Dermis microvascular lymphatic vessel endothelial cell (primary cell): Measurements from ENCODE around the gene CBARP. TPM values are rescaled to one million over a fixed set of nuclear protein-coding genes. Genes with fewer than 3 reads are reported as not detected.
A peak's percentile ranks its signal among the peaks of the same experiment; 100 is the strongest.

ENCODE experiments used
- DNase-seq, 2 donors: peaks; one replicate each; pipeline versions ENCODE4 v3.0.0 to v3.0.0-alpha.2; 2010; ENCODE audit warnings: low read depth in 2 of 2
- total RNA-seq: library from RNA; depleted of rRNA; stranded (reverse); fragments of >200 nt; gene quantifications from 2 replicates; pipeline ENCODE4 v1.2.1, GENCODE V29; 2014

CBARP gene
- total RNA-seq, 1 donor from 2014 or later, result 0.64 TPM

GRCh38 chr19:1265615-1266128, 27.9 kb upstream of the CBARP start:
- DNase-seq, result peak in 1 of 2 donors; percentile 53

- peak in 1 of 2 donors; percentile 81 for DNase-seq
Measured at GRCh38 chr19:1264801-1265614, 27.2 kb upstream of the CBARP start.

GRCh38 chr19:1263188-1263587, 25.4 kb upstream of the CBARP start:
- DNase-seq, result no peak

DNA sequence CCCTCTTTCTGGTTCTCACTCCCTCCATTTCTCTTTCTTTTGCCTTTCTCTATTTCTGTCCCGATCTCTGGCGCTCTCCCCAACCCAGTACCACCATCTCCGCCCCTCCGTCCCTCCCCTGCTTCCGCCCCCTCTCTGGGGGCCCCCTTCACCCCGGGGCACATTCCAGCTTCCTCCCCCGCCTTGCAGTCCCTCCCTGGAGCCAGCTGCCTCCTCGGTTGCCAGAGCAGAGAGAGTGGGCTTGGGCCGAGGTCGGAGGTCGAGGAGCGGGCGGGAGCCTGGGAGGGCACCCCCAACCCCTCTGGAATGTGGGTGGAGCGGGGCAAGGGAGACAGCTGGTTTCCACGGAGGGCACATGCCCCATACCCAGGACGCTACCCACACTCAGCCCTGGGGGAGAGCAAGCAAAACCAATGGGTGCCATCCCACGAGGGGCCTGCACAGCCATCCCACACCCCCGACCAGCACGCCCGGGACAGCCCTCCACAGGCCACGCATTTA, 24.9 kb upstream of the CBARP start:
- no peak for DNase-seq

DNA sequence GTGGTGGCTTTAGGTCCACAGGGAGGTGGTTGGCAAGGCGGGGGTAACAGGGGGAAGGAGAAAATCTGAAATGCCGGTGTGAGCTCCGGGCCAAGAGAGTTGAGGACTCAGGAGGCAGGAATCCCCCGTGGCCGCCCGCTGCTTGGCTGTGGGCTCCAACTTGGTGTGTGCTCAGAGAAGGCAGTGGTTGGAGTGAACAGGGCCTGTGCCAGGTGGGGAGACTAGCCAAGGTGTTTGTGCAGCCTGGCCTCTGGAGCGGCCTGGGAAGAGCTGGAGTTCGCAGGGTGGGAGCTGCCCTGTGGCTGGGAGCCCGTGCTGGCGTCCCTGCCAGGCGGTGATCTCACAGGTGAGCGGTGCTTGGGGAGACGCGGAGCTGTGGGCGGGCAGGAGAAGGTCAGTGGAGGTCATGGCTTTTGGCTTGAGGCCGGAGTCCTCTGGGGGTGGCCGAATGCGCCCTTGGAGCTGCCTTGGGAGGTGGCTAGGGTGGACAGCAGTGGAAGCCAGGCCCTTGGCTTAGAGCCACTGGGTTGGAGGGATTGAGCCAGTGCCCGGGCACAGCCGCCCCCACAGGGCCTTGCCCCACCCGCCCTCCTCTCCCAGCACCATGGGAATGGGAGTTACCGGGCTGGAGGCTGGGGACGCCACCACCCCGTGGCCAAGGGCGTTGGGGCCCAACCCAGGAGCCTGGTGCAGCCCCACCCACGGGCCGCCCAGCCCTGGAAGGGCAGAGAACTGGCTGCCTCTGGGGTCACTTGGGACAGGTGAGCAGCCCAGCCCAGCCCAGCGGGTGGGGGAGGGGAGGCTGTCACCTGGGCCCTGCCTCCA, 24.2 kb upstream of the CBARP start:
- no peak for DNase-seq

- DNase-seq, result no peak
Measured at GRCh38 chr19:1261538-1261797, 23.7 kb upstream of the CBARP start.

DNA sequence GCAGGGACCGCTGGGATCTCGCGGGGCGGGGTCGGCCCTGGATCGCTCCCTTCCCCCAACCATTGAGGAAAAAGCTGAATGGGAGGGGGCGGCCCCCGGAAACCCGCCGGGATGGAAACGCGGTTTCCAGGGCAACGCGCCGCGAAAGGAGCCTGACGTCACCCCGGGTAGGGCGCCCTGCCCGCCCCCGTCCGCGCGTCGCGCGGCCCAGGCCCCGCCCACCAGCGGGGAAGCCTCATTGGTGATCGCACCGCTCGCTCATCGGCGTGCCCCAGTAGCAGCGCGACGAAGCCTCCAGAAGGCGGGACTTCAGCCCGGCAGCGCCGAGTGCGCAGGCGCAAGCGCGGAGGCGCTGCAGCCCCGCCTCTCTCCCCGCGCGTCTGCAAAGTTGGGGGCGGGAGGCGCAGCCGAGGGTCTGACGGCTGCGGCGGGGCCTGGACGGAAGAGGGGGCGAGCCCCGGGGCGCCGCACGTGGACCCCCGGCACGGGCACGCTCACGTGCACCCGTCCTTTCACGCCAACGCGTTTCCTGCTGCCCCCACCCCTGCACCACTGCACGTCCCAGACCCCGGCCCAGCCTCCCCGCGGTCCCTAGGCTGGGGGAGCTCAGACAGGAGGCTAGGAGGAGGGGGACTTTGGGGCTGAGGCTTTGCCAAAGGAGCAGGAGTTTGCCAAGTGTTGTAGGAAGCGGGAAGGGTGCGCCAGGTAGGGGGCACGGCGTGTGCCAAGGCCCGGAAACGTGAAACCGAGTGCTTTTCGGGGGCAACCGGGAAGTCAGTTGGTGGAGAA, 23.1 kb upstream of the CBARP start:
- DNase-seq, result peak; percentile 93 to 97

DNA sequence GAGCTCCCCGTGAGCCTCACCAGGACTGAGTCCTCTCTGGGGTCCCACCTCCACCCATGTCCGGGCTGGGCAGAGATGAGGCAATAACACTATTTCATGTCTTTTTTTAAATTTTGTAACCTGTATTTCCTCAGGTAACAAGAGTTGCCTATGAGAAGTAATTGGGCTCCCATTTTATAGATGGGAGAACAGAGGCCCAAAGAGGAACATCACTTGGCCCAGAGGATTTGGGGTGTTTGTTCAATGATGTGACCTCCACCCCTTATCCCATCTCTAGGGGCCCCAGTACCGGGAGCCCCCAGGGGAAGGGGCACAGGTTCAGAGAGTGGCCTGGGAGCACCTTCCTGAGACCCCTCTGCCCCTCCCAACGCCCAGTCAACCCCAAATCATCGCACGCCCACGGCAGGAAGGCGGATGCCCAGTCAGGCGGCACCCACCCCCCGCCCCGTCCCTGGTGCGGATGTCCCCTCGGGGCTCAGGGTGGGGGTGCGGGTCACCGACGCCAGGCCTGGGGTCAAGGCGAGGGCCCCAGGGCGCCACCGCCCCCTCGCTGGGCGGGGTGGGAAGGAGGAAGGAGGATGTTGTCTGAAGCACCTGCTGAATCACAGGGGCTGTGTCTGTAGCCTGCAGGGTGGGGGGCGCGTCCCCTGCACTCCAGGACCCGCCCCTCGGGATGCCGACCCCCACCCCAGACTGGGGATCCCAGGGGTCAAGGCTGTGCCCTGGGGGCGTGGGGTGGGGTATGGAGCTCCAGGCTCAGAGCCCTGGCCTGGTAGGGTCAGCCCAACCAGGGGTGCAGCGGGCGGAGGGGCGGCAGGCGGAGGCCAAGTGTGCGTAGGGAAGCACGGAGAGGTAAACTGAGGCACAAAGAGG, 22.3 kb upstream of the CBARP start:
- no peak for DNase-seq

GRCh38 chr19:1259206-1259875, 21.5 kb upstream of the CBARP start:
- DNase-seq, result peak in 1 of 2 donors; percentile 75

DNA sequence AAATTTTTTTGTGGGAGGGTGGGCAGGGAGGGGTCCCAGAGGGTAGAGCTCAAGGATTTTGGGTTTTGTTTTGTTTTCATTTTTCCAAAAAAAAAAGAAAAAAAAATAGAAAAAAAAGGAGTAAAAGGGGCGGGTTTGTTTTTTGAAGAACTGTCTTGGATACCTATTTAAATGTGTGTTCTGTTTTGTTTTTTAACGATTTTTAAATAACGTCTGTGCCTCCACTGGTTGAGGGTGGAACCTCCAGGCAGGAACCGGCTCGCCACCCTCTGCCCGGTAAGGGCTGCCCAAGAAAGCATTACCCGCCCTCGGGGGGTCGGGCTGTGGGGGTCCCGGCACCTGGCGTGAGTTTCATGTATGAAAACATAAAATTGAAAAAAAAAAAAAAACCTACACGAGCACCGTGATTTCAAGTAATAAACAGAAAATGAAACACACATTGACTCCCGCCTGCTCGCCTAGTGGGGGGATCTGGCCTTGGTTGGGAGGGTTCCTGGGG, 21.0 kb upstream of the CBARP start:
- no peak for DNase-seq

DNA sequence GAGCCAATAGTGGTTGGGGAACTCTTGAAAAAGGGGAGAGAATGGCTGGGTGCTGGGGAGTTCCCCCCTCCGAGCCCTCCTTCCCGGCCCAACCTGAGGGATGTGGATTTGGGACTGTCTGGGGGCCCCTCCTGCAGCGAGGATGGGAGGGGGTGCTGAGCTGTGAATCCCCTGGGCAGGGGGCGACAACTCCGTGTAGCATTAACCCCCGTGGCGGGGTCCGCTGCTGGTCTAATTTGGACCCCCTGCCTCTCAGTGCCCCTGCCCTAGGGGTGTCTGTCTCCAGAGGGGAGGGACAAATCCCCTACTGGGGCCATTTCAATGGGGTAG, 20.3 kb upstream of the CBARP start:
- no peak for DNase-seq

- no peak for DNase-seq
Measured at GRCh38 chr19:1257475-1258162, 19.8 kb upstream of the CBARP start.

DNA sequence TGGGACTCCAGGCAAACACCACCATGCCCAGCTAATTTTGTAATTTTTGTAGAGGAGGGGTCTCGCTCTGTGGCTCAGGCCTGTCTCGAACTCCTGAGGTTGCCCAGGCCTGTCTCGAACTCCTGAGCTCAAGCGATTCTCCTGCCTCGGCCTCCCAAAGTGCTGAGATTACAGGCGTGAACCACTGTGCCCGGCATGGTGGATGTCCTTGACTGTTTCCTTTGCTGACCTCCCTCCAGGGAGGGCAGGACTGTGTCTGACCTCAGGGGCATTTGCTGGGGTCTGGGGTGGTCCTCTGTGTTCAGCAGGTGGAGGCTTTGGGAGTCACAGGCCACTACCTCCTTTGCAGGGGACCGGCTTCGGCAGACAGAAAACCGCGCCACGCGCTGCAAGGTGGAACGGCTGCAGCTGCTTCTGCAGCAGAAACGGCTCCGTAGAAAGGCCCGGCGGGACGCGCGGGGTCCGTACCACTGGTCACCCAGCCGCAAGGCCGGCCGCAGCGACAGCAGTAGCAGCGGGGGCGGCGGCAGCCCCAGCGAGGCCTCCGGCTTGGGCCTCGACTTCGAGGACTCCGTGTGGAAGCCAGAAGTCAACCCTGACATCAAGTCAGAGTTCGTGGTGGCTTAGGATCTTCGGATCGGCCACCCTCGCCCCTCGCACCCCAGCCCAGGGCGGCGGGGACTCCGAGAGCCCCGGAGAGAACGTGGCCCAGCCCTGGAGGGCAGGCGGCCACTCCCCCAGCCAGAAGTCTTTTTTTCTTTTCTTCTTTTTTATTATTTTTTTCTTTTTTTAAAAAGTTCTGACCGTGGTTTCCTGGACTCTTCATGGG, 19.1 kb upstream of the CBARP start:
- no peak for DNase-seq

- no peak for DNase-seq
Measured at GRCh38 chr19:1255186-1256161, 17.7 kb upstream of the CBARP start.

GRCh38 chr19:1254530-1255185, 16.9 kb upstream of the CBARP start:
- DNase-seq, result no peak

DNA sequence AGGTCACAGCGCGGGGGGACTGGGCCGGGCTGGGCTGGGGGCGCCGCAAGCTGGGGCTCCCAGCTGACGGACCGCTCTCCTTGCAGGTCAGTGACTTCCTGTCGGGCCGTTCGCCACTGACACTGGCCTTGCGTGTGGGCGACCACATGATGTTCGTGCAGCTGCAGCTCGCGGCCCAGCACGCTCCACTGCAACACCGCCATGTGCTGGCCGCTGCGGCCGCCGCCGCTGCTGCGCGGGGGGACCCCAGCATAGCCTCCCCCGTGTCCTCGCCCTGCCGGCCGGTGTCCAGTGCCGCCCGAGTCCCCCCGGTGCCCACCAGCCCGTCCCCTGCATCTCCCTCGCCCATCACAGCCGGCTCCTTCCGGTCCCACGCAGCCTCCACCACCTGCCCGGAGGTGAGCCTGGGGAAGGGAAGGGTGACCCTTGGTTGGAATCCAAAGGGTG, 16.3 kb upstream of the CBARP start:
- no peak for DNase-seq
